AG04450 (cell line): ENCODE measurements around the gene ATP2A3. TPM values are rescaled to one million over a fixed set of nuclear protein-coding genes. Genes with fewer than 3 reads are reported as not detected.

Experiments used
- CTCF ChIA-PET: fragments of 300-600, 350-600 bp; formaldehyde crosslinking; extraction: SDS; loops from one replicate; lab custom pipeline; 2022; ENCODE audit warnings: antibody characterized with exemption, inconsistent platforms; lab: Charles Lee
- POLR2A ChIA-PET: fragments of 350-600 bp; formaldehyde crosslinking; extraction: SDS; loops from one replicate; lab custom pipeline; 2021; ENCODE audit warnings: antibody characterized with exemption, inconsistent platforms; lab: Yijun Ruan, JAX
- DNase-seq: peaks from one replicate; pipeline ENCODE4 v3.0.0-alpha.2; 2011; ENCODE audit warnings: low read depth, low spot score
- H3K27ac ChIP-seq: one replicate; pipeline ENCODE4 v1.5.1; 2012; ENCODE audit warnings: low read depth, low read length, control low read depth
- H3K27me3 ChIP-seq: one replicate; pipeline ENCODE4 v1.6.0; 2012; ENCODE audit warnings: low read length; ENCODE audit not compliant: control insufficient read depth, insufficient read depth
- H3K4me3 ChIP-seq: 2 replicates; pipeline ENCODE4 v1.5.1; 2011; ENCODE audit warnings: mild to moderate bottlenecking, low read depth, low read length, control low read depth
- H3K9me3 ChIP-seq: 2 replicates; pipeline ENCODE4 v1.5.1; 2012; ENCODE audit warnings: low read length; ENCODE audit not compliant: control insufficient read depth, insufficient read depth
- polyA plus RNA-seq: library from polyadenylated mRNA; depleted of rRNA; stranded (reverse); fragments of >200 nt; gene quantifications from 2 replicates; pipeline ENCODE4 v1.2.3, GENCODE V29; 2011
- TF ChIP-seq, protein P1 (sequence below): IDR thresholded peaks from 2 replicates; pipeline ENCODE4 v1.5.1; 2011; ENCODE audit warnings: low read depth, low read length, control low read depth, inconsistent platforms

ATP2A3 gene
- polyA plus RNA-seq, 1 experiment: 0.46 TPM

- DNase-seq: no peak
- H3K27ac ChIP-seq: peak overlapping the region; percentile 65
- TF ChIP-seq, protein P1, sequence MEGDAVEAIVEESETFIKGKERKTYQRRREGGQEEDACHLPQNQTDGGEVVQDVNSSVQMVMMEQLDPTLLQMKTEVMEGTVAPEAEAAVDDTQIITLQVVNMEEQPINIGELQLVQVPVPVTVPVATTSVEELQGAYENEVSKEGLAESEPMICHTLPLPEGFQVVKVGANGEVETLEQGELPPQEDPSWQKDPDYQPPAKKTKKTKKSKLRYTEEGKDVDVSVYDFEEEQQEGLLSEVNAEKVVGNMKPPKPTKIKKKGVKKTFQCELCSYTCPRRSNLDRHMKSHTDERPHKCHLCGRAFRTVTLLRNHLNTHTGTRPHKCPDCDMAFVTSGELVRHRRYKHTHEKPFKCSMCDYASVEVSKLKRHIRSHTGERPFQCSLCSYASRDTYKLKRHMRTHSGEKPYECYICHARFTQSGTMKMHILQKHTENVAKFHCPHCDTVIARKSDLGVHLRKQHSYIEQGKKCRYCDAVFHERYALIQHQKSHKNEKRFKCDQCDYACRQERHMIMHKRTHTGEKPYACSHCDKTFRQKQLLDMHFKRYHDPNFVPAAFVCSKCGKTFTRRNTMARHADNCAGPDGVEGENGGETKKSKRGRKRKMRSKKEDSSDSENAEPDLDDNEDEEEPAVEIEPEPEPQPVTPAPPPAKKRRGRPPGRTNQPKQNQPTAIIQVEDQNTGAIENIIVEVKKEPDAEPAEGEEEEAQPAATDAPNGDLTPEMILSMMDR: peak; percentile 27; the same call in 1 of the 2 replicates
- no peaks in the 10 kb centered on the region for H3K27me3 ChIP-seq
- H3K9me3 ChIP-seq: peaks cover 4% of the 10 kb centered on the region; the same call in 1 of the 2 replicates
- H3K4me3 ChIP-seq: no peak overlapping the region
- ChIA-PET CTCF (interaction anchor here (0.6 to 3.4 kb wide), 8 partner anchors 18 to 283 kb away, joined by 3 to 21 read pairs (median 4); no protein-coding TSS in a partner anchor), POLR2A (interaction anchor here (0.6 to 1.8 kb wide), 6 partner anchors 17 to 1461 kb away, joined by 3 to 9 read pairs (median 4); no protein-coding TSS in a partner anchor)
Measured at GRCh38 chr17:4008082-4008435, 43.8 kb upstream of the ATP2A3 start.

- H3K27ac ChIP-seq: peak overlapping the region; percentile 65
- no peak overlapping the region for H3K4me3 ChIP-seq
- peaks cover 5% of the 10 kb centered on the region; the same call in 1 of the 2 replicates for H3K9me3 ChIP-seq
- ChIA-PET CTCF (interaction anchor here (0.5 to 3.4 kb wide), 5 partner anchors 18 to 105 kb away, joined by 3 to 21 read pairs (median 3); no protein-coding TSS in a partner anchor), POLR2A (interaction anchor here (0.6 to 1.8 kb wide), 4 partner anchors 18 to 1462 kb away, joined by 3 to 6 read pairs (median 4); no protein-coding TSS in a partner anchor)
- H3K27me3 ChIP-seq: no peaks in the 10 kb centered on the region
- DNase-seq: no peak
- TF ChIP-seq, protein P1: no peak
Measured at GRCh38 chr17:4007346-4008081, 43.3 kb upstream of the ATP2A3 start.

- Histone ChIP-seq H3K27me3 (no peaks in the 10 kb centered on the region), H3K9me3 (peaks cover 5% of the 10 kb centered on the region; the same call in 1 of the 2 replicates), H3K4me3 (no peak overlapping the region), H3K27ac (no peak overlapping the region)
- ChIA-PET CTCF (no interaction called here), POLR2A (no interaction called here)
- DNase-seq: no peak
- TF ChIP-seq, protein P1: no peak
Measured at GRCh38 chr17:4006745-4007211, 42.5 kb upstream of the ATP2A3 start.

GRCh38 chr17:4006165-4006589 lies 41.9 kb upstream of the ATP2A3 start:
- ChIA-PET CTCF (no interaction called here), POLR2A (no interaction called here)
- no peak overlapping the region for H3K27ac ChIP-seq
- H3K9me3 ChIP-seq: peaks cover 5% of the 10 kb centered on the region; the same call in 1 of the 2 replicates
- DNase-seq: no peak
- H3K27me3 ChIP-seq: no peaks in the 10 kb centered on the region
- no peak overlapping the region for H3K4me3 ChIP-seq
- TF ChIP-seq, protein P1: no peak
